Right atrium auricular region (tissue), 2 donors: ENCODE results near the gene PCP4. TPM values are rescaled to one million over a fixed set of nuclear protein-coding genes. Genes with fewer than 3 reads are reported as not detected.

Experiments used
- DNase-seq: peaks from one replicate; pipeline ENCODE4 v3.0.0-alpha.2; 2019; ENCODE audit warnings: low spot score
- H3K27ac ChIP-seq, 2 donors: fragments of 200-600 bp; sonication (generic); 1 replicate in 1 of 2; 2 replicates in 1 of 2; pipeline ENCODE4 v1.5.1; 2016 to 2019
- H3K27me3 ChIP-seq, 2 donors: fragments of 200-600 bp; sonication (generic); one replicate each; pipeline versions ENCODE4 v1.5.1 to v1.6.0; 2017 to 2019
- H3K36me3 ChIP-seq: fragments of 200-600 bp; sonication (generic); one replicate; pipeline ENCODE4 v1.5.1; 2016
- H3K4me1 ChIP-seq, 2 donors: fragments of 200-600 bp; sonication (generic); one replicate each; pipeline versions ENCODE4 v1.5.1 to v1.6.0; 2017 to 2019
- H3K4me3 ChIP-seq, 2 donors: fragments of 200-600 bp; sonication (generic); 1 replicate in 1 of 2; 2 replicates in 1 of 2; pipeline ENCODE4 v1.5.1; 2017 to 2019; ENCODE audit warnings: mild to moderate bottlenecking in 1 of 2, moderate library complexity in 1 of 2
- H3K9me3 ChIP-seq, 2 donors: fragments of 200-600 bp; sonication (generic); one replicate each; pipeline ENCODE4 v1.5.1; 2019
- total RNA-seq, 2 donors: library from RNA; depleted of rRNA; stranded (reverse); fragments of >200 nt; gene quantifications; one replicate each; pipeline ENCODE4 v1.1.0, GENCODE V29; 2016
- TF ChIP-seq, protein P1 (sequence below), 2 donors: fragments of 200-600 bp; sonication (generic); IDR thresholded peaks; one replicate each; pipeline ENCODE4 v1.5.1; 2019; ENCODE audit warnings: antibody characterized with exemption in 2 of 2

Gene PCP4
- total RNA-seq, 2 donors from 2014 or later: 1.2 to 6.6 TPM

DNA sequence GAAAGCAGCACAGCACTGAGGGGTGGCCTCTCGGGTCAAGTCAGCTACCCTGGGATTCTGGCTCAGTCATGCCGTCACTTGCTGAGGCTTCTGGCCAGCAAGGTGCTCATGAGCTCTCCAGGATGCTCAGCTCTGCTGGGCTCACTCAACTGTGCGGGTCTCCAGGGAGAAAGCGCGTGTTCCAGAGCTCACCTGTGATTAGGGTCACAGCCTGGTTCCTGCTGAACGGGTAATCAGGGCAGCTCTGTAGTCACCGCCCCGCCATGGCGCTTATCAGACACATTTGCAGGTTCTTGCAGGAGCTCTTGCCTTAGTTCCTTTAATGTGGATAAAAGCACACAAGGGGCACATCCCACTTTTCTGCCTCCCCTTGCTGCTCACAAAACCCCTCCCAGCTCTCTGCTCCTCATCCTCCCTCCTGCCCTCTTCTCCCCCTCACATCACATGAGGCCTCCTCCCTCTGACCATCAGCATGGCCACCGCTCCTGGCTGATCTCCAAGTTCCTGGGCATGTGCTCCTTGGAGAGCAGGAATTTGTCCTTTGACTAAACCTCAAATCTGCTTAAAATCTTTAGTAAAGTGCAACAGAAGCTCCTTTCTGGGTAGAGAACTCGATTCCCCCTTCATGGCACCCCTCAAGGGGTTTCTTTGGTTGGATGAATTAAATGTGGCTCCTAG, 2.0 kb downstream of the PCP4 start:
- no peaks in the 10 kb centered on the region for H3K9me3 ChIP-seq
- H3K36me3 ChIP-seq: no peaks in the 10 kb centered on the region
- no peak for DNase-seq
- H3K27me3 ChIP-seq: no peaks in the 10 kb centered on the region
- no peaks in the 10 kb centered on the region for H3K4me1 ChIP-seq
- H3K4me3 ChIP-seq: no peak overlapping the region
- no peak overlapping the region for H3K27ac ChIP-seq
- TF ChIP-seq, protein P1, sequence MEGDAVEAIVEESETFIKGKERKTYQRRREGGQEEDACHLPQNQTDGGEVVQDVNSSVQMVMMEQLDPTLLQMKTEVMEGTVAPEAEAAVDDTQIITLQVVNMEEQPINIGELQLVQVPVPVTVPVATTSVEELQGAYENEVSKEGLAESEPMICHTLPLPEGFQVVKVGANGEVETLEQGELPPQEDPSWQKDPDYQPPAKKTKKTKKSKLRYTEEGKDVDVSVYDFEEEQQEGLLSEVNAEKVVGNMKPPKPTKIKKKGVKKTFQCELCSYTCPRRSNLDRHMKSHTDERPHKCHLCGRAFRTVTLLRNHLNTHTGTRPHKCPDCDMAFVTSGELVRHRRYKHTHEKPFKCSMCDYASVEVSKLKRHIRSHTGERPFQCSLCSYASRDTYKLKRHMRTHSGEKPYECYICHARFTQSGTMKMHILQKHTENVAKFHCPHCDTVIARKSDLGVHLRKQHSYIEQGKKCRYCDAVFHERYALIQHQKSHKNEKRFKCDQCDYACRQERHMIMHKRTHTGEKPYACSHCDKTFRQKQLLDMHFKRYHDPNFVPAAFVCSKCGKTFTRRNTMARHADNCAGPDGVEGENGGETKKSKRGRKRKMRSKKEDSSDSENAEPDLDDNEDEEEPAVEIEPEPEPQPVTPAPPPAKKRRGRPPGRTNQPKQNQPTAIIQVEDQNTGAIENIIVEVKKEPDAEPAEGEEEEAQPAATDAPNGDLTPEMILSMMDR (IDR thresholded peaks at IDR 0.05): no peak

DNA sequence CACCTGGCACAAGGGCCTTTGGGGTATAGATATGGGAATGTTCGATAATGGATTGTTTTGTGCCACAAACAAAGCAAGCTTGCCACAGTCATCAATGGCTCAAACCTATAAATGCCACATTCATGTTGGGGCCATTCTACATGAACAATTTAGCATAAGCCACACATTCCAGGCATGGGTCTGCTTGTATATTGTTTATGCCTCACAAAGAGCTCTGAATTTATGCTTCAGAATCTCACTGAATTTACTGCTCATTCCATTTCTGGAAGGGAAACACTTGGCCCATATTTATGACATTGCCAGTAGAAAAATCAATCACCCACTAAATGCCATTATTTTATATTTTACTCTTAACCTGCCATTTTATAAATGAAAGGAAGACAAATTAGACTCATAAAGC, 6.4 kb downstream of the PCP4 start:
- H3K36me3 ChIP-seq: no peaks in the 10 kb centered on the region
- TF ChIP-seq, protein P1 (IDR thresholded peaks at IDR 0.05): no peak
- no peak for DNase-seq
- H3K4me3 ChIP-seq: no peak overlapping the region
- H3K27ac ChIP-seq: no peak overlapping the region
- no peaks in the 10 kb centered on the region for H3K9me3 ChIP-seq
- H3K4me1 ChIP-seq: no peaks in the 10 kb centered on the region
- no peaks in the 10 kb centered on the region for H3K27me3 ChIP-seq

DNA sequence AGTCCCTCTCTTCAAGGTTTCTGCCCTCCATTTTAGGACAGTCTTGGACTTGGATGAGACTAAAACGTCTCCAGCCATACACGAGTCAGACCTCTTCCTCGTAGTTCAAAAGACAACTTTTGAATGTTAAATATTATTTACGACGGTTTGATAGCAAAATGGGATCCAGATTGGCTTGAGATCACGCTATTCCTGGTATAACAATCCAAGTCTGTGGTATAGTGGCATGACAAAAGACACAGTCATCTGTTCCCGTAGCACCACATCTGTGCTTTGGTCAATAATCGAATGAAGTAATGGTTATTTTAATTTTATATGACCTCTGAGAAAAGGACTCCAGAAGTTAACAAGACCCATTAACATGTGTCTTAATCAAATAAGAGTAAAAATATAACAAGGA, 7.0 kb downstream of the PCP4 start:
- Histone ChIP-seq H3K4me1 (no peaks in the 10 kb centered on the region), H3K9me3 (no peaks in the 10 kb centered on the region), H3K4me3 (no peak overlapping the region), H3K27me3 (no peaks in the 10 kb centered on the region), H3K36me3 (no peaks in the 10 kb centered on the region), H3K27ac (no peak overlapping the region)
- DNase-seq: no peak
- TF ChIP-seq, protein P1 (IDR thresholded peaks at IDR 0.05): no peak

DNA sequence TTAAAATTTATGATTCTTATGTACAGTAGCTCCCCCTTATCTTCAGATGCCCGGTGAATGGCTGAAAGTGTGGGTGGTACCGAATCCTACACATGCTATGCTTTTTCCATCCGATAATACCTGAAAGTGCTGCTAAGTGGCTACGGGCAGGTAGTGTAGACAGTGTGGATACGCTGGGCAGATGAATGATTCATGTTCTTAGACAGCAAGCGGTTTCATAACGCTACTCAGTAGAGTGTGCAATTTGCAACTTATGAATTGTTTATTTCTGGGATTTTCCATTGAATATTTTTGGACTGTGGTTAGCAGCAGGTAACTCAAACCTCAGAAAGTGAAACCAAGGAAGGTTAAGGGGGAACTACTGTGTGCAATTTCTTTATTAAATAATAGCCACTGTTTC, 7.5 kb downstream of the PCP4 start:
- H3K27ac ChIP-seq: no peak overlapping the region
- H3K4me3 ChIP-seq: no peak overlapping the region
- H3K36me3 ChIP-seq: no peaks in the 10 kb centered on the region
- H3K4me1 ChIP-seq: no peaks in the 10 kb centered on the region
- DNase-seq: no peak
- TF ChIP-seq, protein P1 (IDR thresholded peaks at IDR 0.05): no peak
- no peaks in the 10 kb centered on the region for H3K9me3 ChIP-seq
- H3K27me3 ChIP-seq: no peaks in the 10 kb centered on the region

DNA sequence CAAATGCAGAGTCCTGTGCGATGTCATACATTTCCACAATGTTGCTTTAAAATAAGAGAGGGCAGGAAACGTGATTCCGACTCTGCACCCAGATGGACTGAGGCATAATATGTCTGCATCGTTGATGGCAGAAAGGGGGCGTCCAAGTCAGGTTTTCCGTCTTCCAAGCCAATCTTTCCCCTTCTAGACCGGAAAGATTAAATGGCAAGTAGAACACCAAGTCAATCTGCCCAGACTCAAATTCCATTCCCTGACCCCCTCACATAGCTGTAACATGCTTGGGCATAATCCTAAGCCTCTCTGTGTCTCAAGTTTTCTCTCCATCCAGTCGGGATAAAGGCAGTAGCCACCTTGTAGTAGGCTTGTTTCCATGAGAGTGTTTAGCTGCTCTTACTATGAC, 14.4 kb downstream of the PCP4 start:
- Histone ChIP-seq H3K27me3 (no peaks in the 10 kb centered on the region), H3K9me3 (no peaks in the 10 kb centered on the region), H3K36me3 (no peaks in the 10 kb centered on the region), H3K27ac (no peak overlapping the region), H3K4me1 (no peaks in the 10 kb centered on the region), H3K4me3 (no peak overlapping the region)
- no peak for DNase-seq
- TF ChIP-seq, protein P1 (IDR thresholded peaks at IDR 0.05): no peak
